GM12878 (cell line): ENCODE results near the gene CDRT15. TPM values are rescaled to one million over a fixed set of nuclear protein-coding genes. Genes with fewer than 3 reads are reported as not detected.

Source experiments
- ATAC-seq: fragments of 200-7000 bp; cut with Tn5 transposase; 3 replicates; pipeline ENCODE4 v1.9.1; 2020; ENCODE audit warnings: mild to moderate bottlenecking, moderate library complexity
- BruUV-seq: library from RNA; stranded (reverse); fragments of 400-500 nt; replicated peaks from 2 replicates; lab custom pipeline; 2021; lab: Mats Ljungman, UMichigan
- CTCF ChIA-PET: fragments of 300-600 bp; sonication (Branson Sonifier 250); formaldehyde crosslinking; extraction: SDS; loops from one replicate; lab custom pipeline; 2021; ENCODE audit warnings: inconsistent platforms; lab: Yijun Ruan, JAX
- POLR2A ChIA-PET: fragments of 350-600 bp; formaldehyde crosslinking; extraction: SDS; loops from one replicate; lab custom pipeline; 2021; ENCODE audit warnings: inconsistent platforms; lab: Charles Lee
- RAD21 ChIA-PET: fragments of 300-600 bp; sonication (Branson Sonifier 250); formaldehyde crosslinking; loops from one replicate; lab custom pipeline; 2023; ENCODE audit warnings: antibody characterized with exemption; ENCODE audit not compliant: unreplicated experiment; lab: Charles Lee
- SMC1A ChIA-PET: fragments of 300-600 bp; sonication (Branson Sonifier 250); formaldehyde crosslinking; loops from one replicate; lab custom pipeline; 2023; ENCODE audit not compliant: unreplicated experiment, uncharacterized antibody; lab: Charles Lee
- DNase-seq: peaks from one replicate; pipeline ENCODE4 v3.0.0-alpha.2; 2011; ENCODE audit warnings: low read depth, low spot score
- FAIRE-seq: peaks from 3 replicates; lab custom pipeline; 2011; peaks lifted over from hg19 to GRCh38; lab: Jason Lieb, UNC
- H2AFZ ChIP-seq: 2 replicates; pipeline ENCODE4 v1.6.0; 2011; ENCODE audit warnings: low read depth, low read length, control low read depth; ENCODE audit not compliant: control insufficient read depth
- H3K27ac ChIP-seq: 2 replicates; pipeline ENCODE4 v1.5.1; 2011; ENCODE audit warnings: control low read depth; ENCODE audit not compliant: control insufficient read depth, insufficient read depth
- H3K27me3 ChIP-seq, 2 experiments: replicated peaks in 1 of 2; 2 replicates each; pipeline versions ENCODE4 v1.6.0 to v1.6.1; 2011; ENCODE audit warnings: low read length in 1 of 2; ENCODE audit not compliant: control insufficient read depth in 2 of 2, insufficient read depth in 2 of 2
- H3K36me3 ChIP-seq, 2 experiments: 2 replicates each; pipeline ENCODE4 v1.5.1; 2011; ENCODE audit warnings: low read length in 1 of 2; ENCODE audit not compliant: control insufficient read depth in 2 of 2, insufficient read depth in 2 of 2
- H3K4me1 ChIP-seq: 2 replicates; pipeline ENCODE4 v1.6.1; 2011; ENCODE audit warnings: mild to moderate bottlenecking, low read length, moderate library complexity, mixed read lengths; ENCODE audit not compliant: control insufficient read depth, insufficient read depth
- H3K4me2 ChIP-seq: 2 replicates; pipeline ENCODE4 v1.6.0; 2011; ENCODE audit warnings: control low read depth; ENCODE audit not compliant: control insufficient read depth, insufficient read depth
- H3K4me3 ChIP-seq: fragments of 200-600 bp; sonication (generic); 2 replicates; pipeline ENCODE4 v1.5.1; 2016
- H3K79me2 ChIP-seq: 2 replicates; pipeline ENCODE4 v1.6.0; 2011; ENCODE audit warnings: low read length; ENCODE audit not compliant: control insufficient read depth, insufficient read depth
- H3K9ac ChIP-seq: 2 replicates; pipeline ENCODE4 v1.8.0; 2011; ENCODE audit warnings: low read length, control low read depth, mixed read lengths; ENCODE audit not compliant: control insufficient read depth, insufficient read depth
- H3K9me3 ChIP-seq: replicated peaks from 3 replicates; pipeline ENCODE4 v1.5.1; 2011; ENCODE audit warnings: mild to moderate bottlenecking, low read length; ENCODE audit not compliant: control insufficient read depth, insufficient read depth
- H4K20me1 ChIP-seq: 2 replicates; pipeline ENCODE4 v1.6.0; 2011; ENCODE audit not compliant: control insufficient read depth, insufficient read depth
- ASH2L ChIP-seq: fragments of 300-600, 200-600 bp; sonication (generic); IDR thresholded peaks from 2 replicates; pipeline ENCODE4 v1.6.1; 2017; ENCODE audit warnings: low read depth, mild to moderate bottlenecking, borderline replicate concordance
- ATF3 ChIP-seq: IDR thresholded peaks from 2 replicates; pipeline ENCODE4 v1.6.1; 2011; ENCODE audit warnings: low read depth, mild to moderate bottlenecking, low read length, moderate library complexity, borderline replicate concordance; ENCODE audit errors: extremely low read depth
- BRCA1 ChIP-seq: IDR thresholded peaks from 2 replicates; pipeline ENCODE4 v1.6.1; 2011; ENCODE audit warnings: low read depth, low read length, improper control_type of control experiment
- CHD2 ChIP-seq: IDR thresholded peaks from 2 replicates; pipeline ENCODE4 v1.6.1; 2011; ENCODE audit warnings: low read depth, low read length, improper control_type of control experiment, borderline replicate concordance
- HCFC1 ChIP-seq: fragments of 150-350 bp; IDR thresholded peaks from 2 replicates; pipeline ENCODE4 v1.6.1; 2014; ENCODE audit warnings: low read length
- PBX3 ChIP-seq: IDR thresholded peaks from 2 replicates; pipeline ENCODE4 v1.6.1; 2011; ENCODE audit warnings: mild to moderate bottlenecking, low read depth, low read length, moderate library complexity; ENCODE audit not compliant: insufficient replicate concordance
- POU2F2 ChIP-seq: IDR thresholded peaks from 3 replicates; pipeline ENCODE4 v1.6.1; 2011; ENCODE audit warnings: low read depth, mild to moderate bottlenecking, low read length, borderline replicate concordance
- RELA ChIP-seq: fragments of 450-650 bp; IDR thresholded peaks from 2 replicates; pipeline ENCODE4 v1.8.0; 2014; ENCODE audit warnings: borderline replicate concordance; ENCODE audit not compliant: partially characterized antibody
- SMAD5 ChIP-seq: IDR thresholded peaks from 2 replicates; pipeline ENCODE4 v1.6.1; 2016; ENCODE audit warnings: antibody characterized with exemption, low read depth
- SMARCA5 ChIP-seq: fragments of 450-650 bp; IDR thresholded peaks from 2 replicates; pipeline ENCODE4 v1.6.1; 2017; ENCODE audit warnings: mild to moderate bottlenecking
- SRF ChIP-seq, 2 experiments: IDR thresholded peaks; 2 replicates each; pipeline ENCODE4 v1.6.1; 2011; ENCODE audit warnings: low read depth in 2 of 2, low read length in 2 of 2, mild to moderate bottlenecking in 1 of 2, moderate library complexity in 1 of 2
- ZBTB4 ChIP-seq: fragments of 450-650 bp; formaldehyde crosslinking; IDR thresholded peaks from 2 replicates; pipeline ENCODE4 v1.4.0; 2022; ENCODE audit warnings: mild to moderate bottlenecking, moderate library complexity
- WGBS: methylation state at CpG from one replicate; pipeline ENCODE4 v1.1.6; 2016; ENCODE audit warnings: low lambda C conversion rate; ENCODE audit not compliant: insufficient replicate concordance, insufficient coverage; ENCODE audit errors: missing lambda C conversion rate; 5-methylcytosine and 5-hydroxymethylcytosine counted together
- in situ Hi-C: fragments of 300-500 bp; cut with MboI; formaldehyde crosslinking; loops from 9 replicates; pipeline ENCODE4 v1.14.3; 2018; ENCODE audit warnings: mixed read lengths
- intact Hi-C: fragments of 100-400 bp; cut with micrococcal nuclease; formaldehyde crosslinking; loops from one replicate; pipeline ENCODE4 v1.14.2; 2022; ENCODE audit not compliant: unreplicated experiment
- polyA plus RNA-seq, 11 experiments: library from polyadenylated mRNA; depleted of rRNA in 4 of 11; unstranded in 6 of 11; stranded (reverse) in 5 of 11; fragments of >200 nt; fragmentation: Nextera tagmentation in 4 of 11; fragmentation: Illumina TruSeq in 1 of 11; extraction: Ambion mirVana in 4 of 11; extraction: Trizol in 1 of 11; gene quantifications; 1 replicate in 1 of 11; 2 replicates in 10 of 11; pipeline versions ENCODE4 v1.2.1 to v1.2.3, GENCODE V29; 2011 to 2016; ENCODE audit warnings: inconsistent platforms in 2 of 11, missing spikeins in 2 of 11, low read depth in 1 of 11
- total RNA-seq, 4 experiments: library from RNA; depleted of rRNA in 3 of 4; stranded (reverse); fragments of >200 nt in 3 of 4; fragmentation: Illumina TruSeq in 1 of 4; extraction: Trizol in 1 of 4; gene quantifications; 2 replicates each; pipeline versions ENCODE4 v1.2.1 to v1.2.3, GENCODE V29; 2013 to 2021

Gene CDRT15
- total and polyA plus RNA-seq, 10 of the 15 experiments (the other 5 are each of a cell fraction or from before 2014, with no cell fraction given): 0.29 TPM; not detected in 9

- Histone ChIP-seq H3K27me3 (no peaks in the 10 kb centered on the region), H3K4me3 (no peak overlapping the region), H3K27ac (no peak overlapping the region), H3K9me3 (no peaks in the 10 kb centered on the region), H3K79me2 (no peaks in the 10 kb centered on the region), H3K36me3 (peaks cover 0 to 3% of the 10 kb centered on the region in 2 experiments; a peak in 3 of 4 replicates), H3K9ac (no peak overlapping the region), H3K4me1 (no peaks in the 10 kb centered on the region), H2AFZ (no peak overlapping the region), H3K4me2 (no peak overlapping the region), H4K20me1 (no peaks in the 10 kb centered on the region)
- DNase-seq (no peak), FAIRE-seq (no peak), ATAC-seq (no peak)
- SMC1A ChIA-PET: no interaction called here
- TF ChIP-seq ZBTB4 (CRISPR knock-in tag) (no peak), RELA (no peak)
- RAD21 ChIA-PET: no interaction called here
- CTCF ChIA-PET: no interaction called here
- BruUV-seq: no TSS peak
- in situ Hi-C loops: no loop called here
- POLR2A ChIA-PET: no interaction called here
- WGBS: 91% methylated on average over 9 of the region's 10 CpGs
- intact Hi-C loops: no loop called here
Measured at GRCh38 chr17:14202388-14203166, 34.1 kb downstream of the CDRT15 start.

GRCh38 chr17:14201988-14202380, 34.7 kb downstream of the CDRT15 start:
- ChIA-PET CTCF (no interaction called here), RAD21 (no interaction called here), POLR2A (no interaction called here), SMC1A (no interaction called here)
- DNase-seq (no peak), FAIRE-seq (no peak), ATAC-seq (no peak)
- intact Hi-C loops (no loop called here), in situ Hi-C loops (no loop called here)
- no peak overlapping the region for H3K4me2 ChIP-seq
- H3K79me2 ChIP-seq: no peaks in the 10 kb centered on the region
- peaks cover 0 to 2% of the 10 kb centered on the region in 2 experiments; a peak in 3 of 4 replicates for H3K36me3 ChIP-seq
- 97% methylated on average over 4 of the region's 4 CpGs for WGBS
- no peaks in the 10 kb centered on the region for H3K9me3 ChIP-seq
- no TSS peak for BruUV-seq
- no peak overlapping the region for H2AFZ ChIP-seq
- no peak overlapping the region for H3K27ac ChIP-seq
- H4K20me1 ChIP-seq: no peaks in the 10 kb centered on the region
- H3K9ac ChIP-seq: no peak overlapping the region
- no peaks in the 10 kb centered on the region for H3K4me1 ChIP-seq
- H3K27me3 ChIP-seq: no peaks in the 10 kb centered on the region
- no peak overlapping the region for H3K4me3 ChIP-seq
- no peak for TF ChIP-seq ASH2L
- no peak for TF ChIP-seq POU2F2
- TF ChIP-seq ATF3: no peak
- no peak for TF ChIP-seq BRCA1
- no peak for TF ChIP-seq CHD2
- TF ChIP-seq HCFC1: no peak
- no peak for TF ChIP-seq SRF (IDR thresholded peaks at IDR 0.05; ENCODE audit: low read depth in 2 of 2, low read length in 2 of 2)
- no peak for TF ChIP-seq SMARCA5
- no peak for TF ChIP-seq PBX3
- TF ChIP-seq SMAD5: no peak
